HG02970 (cell line): ENCODE results near the gene SLC4A5.

Source experiments
- ATAC-seq: cut with Tn5 transposase; IDR thresholded peaks from one replicate; pipeline ENCODE4 v1.9.1; 2021; ENCODE audit warnings: mild to moderate bottlenecking, moderate library complexity, moderate number of reproducible peaks; ENCODE audit not compliant: unreplicated experiment, low FRiP score

SLC4A5 gene, protein sequence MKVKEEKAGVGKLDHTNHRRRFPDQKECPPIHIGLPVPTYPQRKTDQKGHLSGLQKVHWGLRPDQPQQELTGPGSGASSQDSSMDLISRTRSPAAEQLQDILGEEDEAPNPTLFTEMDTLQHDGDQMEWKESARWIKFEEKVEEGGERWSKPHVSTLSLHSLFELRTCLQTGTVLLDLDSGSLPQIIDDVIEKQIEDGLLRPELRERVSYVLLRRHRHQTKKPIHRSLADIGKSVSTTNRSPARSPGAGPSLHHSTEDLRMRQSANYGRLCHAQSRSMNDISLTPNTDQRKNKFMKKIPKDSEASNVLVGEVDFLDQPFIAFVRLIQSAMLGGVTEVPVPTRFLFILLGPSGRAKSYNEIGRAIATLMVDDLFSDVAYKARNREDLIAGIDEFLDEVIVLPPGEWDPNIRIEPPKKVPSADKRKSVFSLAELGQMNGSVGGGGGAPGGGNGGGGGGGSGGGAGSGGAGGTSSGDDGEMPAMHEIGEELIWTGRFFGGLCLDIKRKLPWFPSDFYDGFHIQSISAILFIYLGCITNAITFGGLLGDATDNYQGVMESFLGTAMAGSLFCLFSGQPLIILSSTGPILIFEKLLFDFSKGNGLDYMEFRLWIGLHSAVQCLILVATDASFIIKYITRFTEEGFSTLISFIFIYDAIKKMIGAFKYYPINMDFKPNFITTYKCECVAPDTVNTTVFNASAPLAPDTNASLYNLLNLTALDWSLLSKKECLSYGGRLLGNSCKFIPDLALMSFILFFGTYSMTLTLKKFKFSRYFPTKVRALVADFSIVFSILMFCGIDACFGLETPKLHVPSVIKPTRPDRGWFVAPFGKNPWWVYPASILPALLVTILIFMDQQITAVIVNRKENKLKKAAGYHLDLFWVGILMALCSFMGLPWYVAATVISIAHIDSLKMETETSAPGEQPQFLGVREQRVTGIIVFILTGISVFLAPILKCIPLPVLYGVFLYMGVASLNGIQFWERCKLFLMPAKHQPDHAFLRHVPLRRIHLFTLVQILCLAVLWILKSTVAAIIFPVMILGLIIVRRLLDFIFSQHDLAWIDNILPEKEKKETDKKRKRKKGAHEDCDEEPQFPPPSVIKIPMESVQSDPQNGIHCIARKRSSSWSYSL

GRCh38 chr2:74343316-74343715, at the start of gene SLC4A5:
Gene SLC4A5, minus strand, starts transcription at chr2:74343416. Its CDS starts 28,393 bp downstream, at chr2:74315023.
- no peak for ATAC-seq

- no peak for ATAC-seq
Observed at GRCh38 chr2:74392449-74392743, 49.2 kb upstream of the SLC4A5 start.

GRCh38 chr2:74391580-74392448, 48.6 kb upstream of the SLC4A5 start:
- peak; percentile 79 for ATAC-seq

DNA sequence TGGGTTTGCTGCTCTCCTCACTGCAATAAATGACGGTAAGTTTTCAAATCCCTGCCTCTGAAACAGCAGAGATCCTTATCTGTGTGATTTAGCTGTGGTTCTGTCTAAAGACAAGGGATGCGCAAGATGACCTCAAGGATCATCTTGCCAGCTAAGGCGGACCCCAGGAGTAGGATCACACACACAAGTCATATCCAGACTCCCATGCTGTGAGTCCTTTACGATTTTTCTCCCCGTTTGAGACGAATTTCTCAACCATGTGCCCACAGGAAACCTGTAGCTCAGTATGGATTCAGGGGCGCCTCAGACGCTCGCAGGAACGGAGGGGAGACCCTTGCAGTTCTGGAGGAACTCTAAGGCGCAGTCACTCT, 48.0 kb upstream of the SLC4A5 start:
- ATAC-seq = peak; percentile 15

GRCh38 chr2:74390606-74391005, 47.4 kb upstream of the SLC4A5 start:
- ATAC-seq = no peak

- ATAC-seq = no peak
Observed at GRCh38 chr2:74387346-74387745, 44.1 kb upstream of the SLC4A5 start.

DNA sequence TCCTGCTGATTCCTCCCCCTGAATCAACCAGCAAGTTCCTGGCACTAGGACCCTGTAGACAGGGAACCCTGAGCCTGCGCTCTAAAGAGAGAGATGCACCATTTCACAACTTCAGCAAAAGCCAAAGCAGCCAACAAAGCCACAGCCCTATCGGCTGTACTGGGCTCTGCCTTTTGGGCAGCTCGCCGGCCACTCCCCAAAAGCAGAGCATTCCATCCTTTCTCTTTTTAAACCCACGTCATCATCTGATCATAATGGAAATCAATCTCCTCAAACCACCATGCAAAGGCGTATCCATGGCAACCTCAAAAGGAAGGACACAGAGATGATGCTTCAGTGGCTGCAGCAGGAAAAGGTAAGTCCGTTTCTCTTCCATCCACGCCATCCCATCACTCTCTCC, 42.2 kb upstream of the SLC4A5 start:
- no peak for ATAC-seq

DNA sequence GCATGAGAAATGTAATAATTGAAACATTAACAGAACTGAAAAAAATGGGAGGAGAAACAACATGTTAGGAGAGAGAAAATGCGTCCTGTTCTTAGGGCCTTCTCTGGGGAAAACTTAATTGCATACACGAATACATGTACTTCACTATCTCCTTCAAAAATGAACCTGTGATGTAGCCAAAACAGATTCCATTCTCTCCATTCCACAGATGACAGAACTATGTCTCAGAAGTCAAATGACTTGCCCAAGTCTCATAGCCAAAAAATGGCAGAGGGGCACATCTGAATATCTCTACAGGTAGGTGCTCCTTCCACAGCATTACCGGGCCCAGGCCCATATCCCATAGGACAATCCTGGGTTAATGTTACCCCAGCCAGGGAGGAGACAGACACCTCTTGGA, 40.8 kb upstream of the SLC4A5 start:
- no peak for ATAC-seq

- no peak for ATAC-seq
Observed at GRCh38 chr2:74383254-74383653, 40.0 kb upstream of the SLC4A5 start.

DNA sequence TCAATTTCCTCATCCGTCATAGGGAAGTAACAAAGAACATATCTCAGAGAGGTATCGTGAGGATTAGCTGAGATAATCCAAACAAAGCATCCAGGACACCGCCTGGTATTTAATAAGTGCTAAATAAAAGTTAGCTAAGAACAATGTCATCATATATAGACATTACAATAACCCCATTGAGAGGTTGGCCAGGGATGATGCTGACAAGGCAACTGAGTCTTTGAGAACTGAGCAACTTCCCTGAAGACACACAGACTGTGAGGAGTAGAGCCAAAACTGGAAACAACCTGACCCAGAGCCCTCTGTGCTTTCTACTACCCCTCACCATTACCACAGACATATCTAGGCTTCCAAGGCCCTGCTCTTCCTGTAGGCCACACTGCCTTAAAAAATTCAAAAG, 38.5 kb upstream of the SLC4A5 start:
- no peak for ATAC-seq

DNA sequence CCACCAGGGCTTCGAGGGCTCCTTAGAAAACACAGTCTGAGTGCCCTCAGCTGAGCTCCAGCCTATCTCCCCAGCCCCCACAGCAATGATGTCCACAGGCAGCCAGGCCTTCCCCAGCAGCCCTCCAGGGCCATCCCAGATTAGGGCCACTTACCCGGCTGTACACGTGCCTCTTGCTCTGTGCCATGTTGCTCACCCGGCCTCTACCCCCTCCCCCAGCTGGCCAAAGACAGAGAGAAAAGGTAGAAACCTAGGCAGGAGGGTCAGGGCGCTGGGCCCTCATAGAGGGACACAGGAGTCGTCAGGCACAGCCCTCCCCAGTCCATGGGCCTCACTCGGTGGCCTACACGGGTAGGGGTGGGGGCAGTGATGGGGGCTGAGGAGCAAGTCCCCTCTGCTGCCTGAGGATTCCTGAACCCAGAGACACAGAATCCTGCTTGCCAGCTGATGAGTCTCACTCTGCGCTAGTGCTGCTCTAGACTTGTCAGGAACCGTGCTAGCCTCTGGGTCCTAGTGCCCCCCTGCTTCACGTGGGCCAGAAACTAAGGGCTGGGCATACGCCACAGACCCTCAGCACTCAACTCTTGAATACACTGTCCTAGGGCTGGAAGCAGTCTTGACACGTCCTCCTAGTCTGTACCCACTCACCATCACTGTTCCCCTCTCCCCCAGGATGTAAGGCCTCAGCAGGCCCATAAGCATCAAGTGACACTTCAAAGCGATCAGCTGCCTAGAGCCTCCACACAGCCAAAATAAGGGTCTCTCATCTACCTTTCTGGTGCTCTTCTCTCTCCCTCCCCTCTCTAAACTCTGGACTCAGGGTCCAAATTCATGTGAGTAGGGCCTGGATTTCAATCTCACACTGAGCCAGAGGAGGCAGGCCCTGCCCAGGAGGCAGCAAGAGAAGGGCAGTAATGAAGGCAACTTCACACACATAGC, 36.9 kb upstream of the SLC4A5 start, which contains the start of gene DCTN1:
TSS of gene DCTN1 (minus strand) at position 461 of the 939 bp plus-strand sequence. CDS start at position 187, 274 bp downstream.
- no peak for ATAC-seq

GRCh38 chr2:74378007-74378406, 34.8 kb upstream of the SLC4A5 start:
- no peak for ATAC-seq

GRCh38 chr2:74375838-74376237, 32.6 kb upstream of the SLC4A5 start:
- no peak for ATAC-seq

DNA sequence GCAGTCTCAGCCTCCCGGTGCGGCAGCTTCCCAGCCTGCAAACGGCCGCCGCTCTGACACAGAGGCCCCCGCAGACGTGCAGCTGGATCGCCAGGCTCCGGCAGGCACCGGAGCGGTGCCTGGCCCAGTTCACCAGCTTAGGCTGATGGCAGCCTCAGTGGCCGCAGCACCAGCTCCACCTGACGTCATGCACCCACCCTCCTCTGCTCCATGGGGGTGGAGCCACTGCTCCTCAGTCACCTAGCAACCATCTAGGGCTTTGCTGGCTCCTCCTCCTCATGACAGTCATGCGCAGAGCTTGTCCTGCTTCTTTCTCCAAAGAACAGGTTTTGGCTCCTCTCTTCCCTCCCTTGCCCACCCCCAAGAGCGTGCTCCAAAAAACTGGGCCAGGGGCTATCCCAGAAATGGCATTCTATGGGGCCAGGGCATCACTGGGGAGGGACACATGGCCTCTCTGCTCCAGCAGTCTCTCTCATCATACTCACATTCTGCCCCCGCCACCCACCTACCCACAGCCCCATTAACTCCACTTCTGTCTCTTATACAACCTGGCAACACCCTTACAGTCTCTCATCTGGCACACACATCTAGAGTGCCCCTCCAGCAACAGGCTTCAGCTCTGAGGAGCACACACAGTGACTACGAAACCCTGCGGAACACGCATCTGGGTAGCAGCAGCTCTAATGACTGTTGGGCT, 31.4 kb upstream of the SLC4A5 start:
- ATAC-seq = no peak

GRCh38 chr2:74373985-74374384, 30.8 kb upstream of the SLC4A5 start:
- no peak for ATAC-seq

DNA sequence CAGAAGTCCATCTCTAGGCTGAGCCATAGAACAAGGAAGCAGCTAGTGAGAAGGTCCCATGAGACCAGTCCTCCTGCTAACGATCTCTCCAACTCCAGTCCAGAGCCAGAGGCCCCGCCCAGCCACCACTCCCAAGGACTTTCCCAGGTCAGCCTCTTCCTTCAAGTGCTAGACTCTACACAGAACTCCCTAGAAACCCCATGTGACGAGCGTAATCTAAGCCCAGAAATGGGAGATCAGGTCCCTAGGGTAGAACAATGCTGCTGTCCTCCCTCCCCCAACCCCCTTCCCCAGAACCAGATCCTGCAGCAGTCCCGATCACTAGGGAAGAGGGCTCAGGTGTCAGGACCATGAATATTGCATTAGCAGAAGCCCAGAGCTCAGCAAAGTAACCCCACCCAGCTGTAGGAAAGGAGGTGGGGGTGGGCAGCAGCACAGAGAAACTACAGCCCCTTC, 30.0 kb upstream of the SLC4A5 start:
- no peak for ATAC-seq

DNA sequence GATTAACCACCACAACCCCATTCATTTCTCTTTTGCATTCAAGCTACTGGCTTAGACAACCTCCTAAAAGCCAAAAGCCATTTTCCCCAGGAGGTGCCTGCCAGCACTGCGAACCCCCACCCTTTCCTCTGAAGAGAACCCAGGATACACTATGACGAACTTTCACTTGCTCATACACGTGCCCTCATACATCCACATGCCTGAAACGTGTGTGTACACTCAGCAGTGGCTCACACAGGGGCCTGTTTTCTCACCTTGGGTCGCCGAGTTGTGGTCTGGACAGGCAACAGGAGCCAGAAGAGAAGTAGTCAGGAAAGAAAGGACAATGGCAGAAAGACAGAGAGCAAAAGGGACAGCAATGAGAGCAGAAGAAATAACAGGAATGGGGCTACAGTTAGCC, 29.5 kb upstream of the SLC4A5 start:
- ATAC-seq = no peak

DNA sequence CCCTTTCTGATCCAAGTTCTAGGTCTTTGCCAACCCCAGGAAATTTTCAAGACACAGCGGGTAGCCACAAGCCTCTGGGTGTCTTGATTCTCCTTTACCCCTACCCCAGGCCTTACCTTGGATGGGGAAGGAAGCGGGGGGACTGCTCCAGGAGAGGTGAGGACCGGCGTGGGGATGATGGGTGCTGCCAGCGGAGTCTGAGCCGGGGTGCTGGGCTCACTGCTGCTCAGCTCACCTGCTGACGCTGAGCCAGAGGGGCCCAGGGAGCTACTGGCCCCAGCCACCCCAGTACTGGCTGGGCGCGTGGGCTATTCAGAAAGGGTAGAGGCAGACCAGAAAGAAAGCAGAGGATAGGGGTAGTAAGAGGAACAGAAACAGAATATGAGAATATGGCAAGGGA, 28.2 kb upstream of the SLC4A5 start:
- ATAC-seq = no peak
